ENCODE results near the gene MED12.

DNA sequence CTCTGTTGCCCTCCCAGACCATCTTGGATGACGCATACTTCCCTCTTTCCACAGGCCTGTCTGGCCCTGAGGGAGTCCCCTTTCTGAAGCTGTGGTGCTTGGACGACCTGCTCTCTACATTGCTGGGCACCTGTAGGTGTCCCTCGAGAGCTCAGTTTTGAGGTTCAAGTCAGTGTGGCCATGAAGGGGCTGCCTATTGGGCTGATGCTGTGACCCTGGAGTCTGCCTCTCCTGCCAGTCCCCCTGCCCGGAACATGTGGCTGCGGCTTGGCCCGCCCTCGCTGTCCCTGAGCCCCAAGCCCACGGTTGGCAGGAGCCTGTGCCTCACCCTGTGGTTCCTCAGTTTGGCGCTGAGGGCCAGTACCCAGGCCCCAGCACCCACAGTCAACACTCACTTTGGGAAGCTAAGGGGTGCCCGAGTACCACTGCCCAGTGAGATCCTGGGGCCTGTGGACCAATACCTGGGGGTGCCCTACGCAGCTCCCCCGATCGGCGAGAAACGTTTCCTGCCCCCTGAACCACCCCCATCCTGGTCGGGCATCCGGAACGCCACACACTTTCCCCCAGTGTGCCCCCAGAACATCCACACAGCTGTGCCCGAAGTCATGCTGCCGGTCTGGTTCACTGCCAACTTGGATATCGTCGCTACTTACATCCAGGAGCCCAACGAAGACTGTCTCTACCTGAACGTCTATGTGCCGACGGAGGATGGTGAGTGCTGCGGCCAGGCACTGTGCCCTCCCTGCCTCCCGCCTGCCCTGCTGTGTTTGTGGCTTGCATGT lies 29.3 kb downstream of the MED12 start:
- TF ChIP-seq, protein P1, sequence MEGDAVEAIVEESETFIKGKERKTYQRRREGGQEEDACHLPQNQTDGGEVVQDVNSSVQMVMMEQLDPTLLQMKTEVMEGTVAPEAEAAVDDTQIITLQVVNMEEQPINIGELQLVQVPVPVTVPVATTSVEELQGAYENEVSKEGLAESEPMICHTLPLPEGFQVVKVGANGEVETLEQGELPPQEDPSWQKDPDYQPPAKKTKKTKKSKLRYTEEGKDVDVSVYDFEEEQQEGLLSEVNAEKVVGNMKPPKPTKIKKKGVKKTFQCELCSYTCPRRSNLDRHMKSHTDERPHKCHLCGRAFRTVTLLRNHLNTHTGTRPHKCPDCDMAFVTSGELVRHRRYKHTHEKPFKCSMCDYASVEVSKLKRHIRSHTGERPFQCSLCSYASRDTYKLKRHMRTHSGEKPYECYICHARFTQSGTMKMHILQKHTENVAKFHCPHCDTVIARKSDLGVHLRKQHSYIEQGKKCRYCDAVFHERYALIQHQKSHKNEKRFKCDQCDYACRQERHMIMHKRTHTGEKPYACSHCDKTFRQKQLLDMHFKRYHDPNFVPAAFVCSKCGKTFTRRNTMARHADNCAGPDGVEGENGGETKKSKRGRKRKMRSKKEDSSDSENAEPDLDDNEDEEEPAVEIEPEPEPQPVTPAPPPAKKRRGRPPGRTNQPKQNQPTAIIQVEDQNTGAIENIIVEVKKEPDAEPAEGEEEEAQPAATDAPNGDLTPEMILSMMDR (IDR thresholded peaks at IDR 0.05; ENCODE audit: low read length), result no peak
- TF ChIP-seq EZH2 (optimal IDR thresholded peaks at IDR 0.05; ENCODE audit: low read depth, low read length) (no peak), EZH2phosphoT487 (IDR thresholded peaks at IDR 0.05; ENCODE audit: low read length) (no peak)
